ENCODE results near the gene TKFC.

Gene TKFC

GRCh38 chr11:61325649-61326414 lies 7.2 kb upstream of the TKFC start:
- H3K4me3 ChIP-seq (ENCODE audit: low read depth, low read length): no peak overlapping the region
- peaks cover 91% of the 10 kb centered on the region for H3K36me3 ChIP-seq (ENCODE audit: control insufficient read depth, insufficient read depth, low read length)
- H3K4me1 ChIP-seq (ENCODE audit: control insufficient read depth, insufficient read depth, low read length): no peaks in the 10 kb centered on the region
- H3K9ac ChIP-seq (ENCODE audit: low read length): no peak overlapping the region
- H3K27ac ChIP-seq (ENCODE audit: low read depth, low read length): no peak overlapping the region
- H3K9me3 ChIP-seq (ENCODE audit: control insufficient read depth, insufficient read depth, low read depth, low read length): no peaks in the 10 kb centered on the region
- H3K27me3 ChIP-seq (ENCODE audit: control insufficient read depth, insufficient read depth, low read length): no peaks in the 10 kb centered on the region

GRCh38 chr11:61327669-61328071 lies 5.4 kb upstream of the TKFC start:
- no peaks in the 10 kb centered on the region for H3K27me3 ChIP-seq (ENCODE audit: control insufficient read depth, insufficient read depth, low read length)
- no peak overlapping the region for H3K27ac ChIP-seq (ENCODE audit: low read depth, low read length)
- H3K36me3 ChIP-seq (ENCODE audit: control insufficient read depth, insufficient read depth, low read length): peaks cover 79% of the 10 kb centered on the region

GRCh38 chr11:61328351-61328750 lies 4.7 kb upstream of the TKFC start:
- Histone ChIP-seq H3K27ac (ENCODE audit: low read depth, low read length) (no peak overlapping the region), H3K36me3 (ENCODE audit: control insufficient read depth, insufficient read depth, low read length) (peaks cover 72% of the 10 kb centered on the region), H3K9me3 (ENCODE audit: control insufficient read depth, insufficient read depth, low read depth, low read length) (no peaks in the 10 kb centered on the region)

More at GRCh38 chr11:61327669-61328071, 5.4 kb upstream of the TKFC start:
- Histone ChIP-seq H3K4me3 (ENCODE audit: low read depth, low read length) (no peak overlapping the region), H3K9me3 (ENCODE audit: control insufficient read depth, insufficient read depth, low read depth, low read length) (no peaks in the 10 kb centered on the region), H3K4me1 (ENCODE audit: control insufficient read depth, insufficient read depth, low read length) (peaks cover 8% of the 10 kb centered on the region), H3K9ac (ENCODE audit: low read length) (no peak overlapping the region)

GRCh38 chr11:61329871-61330270 lies 3.2 kb upstream of the TKFC start:
- H3K9me3 ChIP-seq (ENCODE audit: control insufficient read depth, insufficient read depth, low read depth, low read length): no peaks in the 10 kb centered on the region
- H3K36me3 ChIP-seq (ENCODE audit: control insufficient read depth, insufficient read depth, low read length): peaks cover 59% of the 10 kb centered on the region
- H3K4me1 ChIP-seq (ENCODE audit: control insufficient read depth, insufficient read depth, low read length): peaks cover 22% of the 10 kb centered on the region

More at GRCh38 chr11:61328351-61328750, 4.7 kb upstream of the TKFC start:
- no peak overlapping the region for H3K4me3 ChIP-seq (ENCODE audit: low read depth, low read length)
- H3K27me3 ChIP-seq (ENCODE audit: control insufficient read depth, insufficient read depth, low read length): no peaks in the 10 kb centered on the region
- H3K4me1 ChIP-seq (ENCODE audit: control insufficient read depth, insufficient read depth, low read length): peaks cover 8% of the 10 kb centered on the region
- H3K9ac ChIP-seq (ENCODE audit: low read length): no peak overlapping the region

GRCh38 chr11:61331651-61332050 lies 1.4 kb upstream of the TKFC start:
- peak overlapping the region; percentile 96 for H3K9ac ChIP-seq (ENCODE audit: low read length)
- no peaks in the 10 kb centered on the region for H3K27me3 ChIP-seq (ENCODE audit: control insufficient read depth, insufficient read depth, low read length)
- no peak overlapping the region for H3K27ac ChIP-seq (ENCODE audit: low read depth, low read length)
- H3K4me1 ChIP-seq (ENCODE audit: control insufficient read depth, insufficient read depth, low read length): peaks cover 32% of the 10 kb centered on the region
- H3K36me3 ChIP-seq (ENCODE audit: control insufficient read depth, insufficient read depth, low read length): peaks cover 42% of the 10 kb centered on the region
- H3K4me3 ChIP-seq (ENCODE audit: low read depth, low read length): peak overlapping the region; percentile 89
- no peaks in the 10 kb centered on the region for H3K9me3 ChIP-seq (ENCODE audit: control insufficient read depth, insufficient read depth, low read depth, low read length)

More at GRCh38 chr11:61329871-61330270, 3.2 kb upstream of the TKFC start:
- Histone ChIP-seq H3K27ac (ENCODE audit: low read depth, low read length) (no peak overlapping the region), H3K4me3 (ENCODE audit: low read depth, low read length) (no peak overlapping the region), H3K27me3 (ENCODE audit: control insufficient read depth, insufficient read depth, low read length) (no peaks in the 10 kb centered on the region), H3K9ac (ENCODE audit: low read length) (no peak overlapping the region)

GRCh38 chr11:61332281-61332796 lies 689 bp upstream of the TKFC start:
- peak overlapping the region; percentile 96 for H3K9ac ChIP-seq (ENCODE audit: low read length)
- peaks cover 32% of the 10 kb centered on the region for H3K4me1 ChIP-seq (ENCODE audit: control insufficient read depth, insufficient read depth, low read length)
- H3K36me3 ChIP-seq (ENCODE audit: control insufficient read depth, insufficient read depth, low read length): peaks cover 35% of the 10 kb centered on the region
- no peaks in the 10 kb centered on the region for H3K9me3 ChIP-seq (ENCODE audit: control insufficient read depth, insufficient read depth, low read depth, low read length)
- H3K27me3 ChIP-seq (ENCODE audit: control insufficient read depth, insufficient read depth, low read length): no peaks in the 10 kb centered on the region
- peak overlapping the region; percentile 87 for H3K27ac ChIP-seq (ENCODE audit: low read depth, low read length)
- peak overlapping the region; percentile 89 for H3K4me3 ChIP-seq (ENCODE audit: low read depth, low read length)

GRCh38 chr11:61333550-61334433 lies 764 bp downstream of the TKFC start:
- H3K9me3 ChIP-seq (ENCODE audit: control insufficient read depth, insufficient read depth, low read depth, low read length): no peaks in the 10 kb centered on the region
- H3K4me1 ChIP-seq (ENCODE audit: control insufficient read depth, insufficient read depth, low read length): peaks cover 32% of the 10 kb centered on the region
- H3K4me3 ChIP-seq (ENCODE audit: low read depth, low read length): peak overlapping the region; percentile 89
- H3K36me3 ChIP-seq (ENCODE audit: control insufficient read depth, insufficient read depth, low read length): peaks cover 31% of the 10 kb centered on the region
- no peaks in the 10 kb centered on the region for H3K27me3 ChIP-seq (ENCODE audit: control insufficient read depth, insufficient read depth, low read length)
- H3K27ac ChIP-seq (ENCODE audit: low read depth, low read length): peak overlapping the region; percentile 86
- peak overlapping the region; percentile 96 for H3K9ac ChIP-seq (ENCODE audit: low read length)

- no peak overlapping the region for H3K27ac ChIP-seq (ENCODE audit: low read depth, low read length)
- peaks cover 32% of the 10 kb centered on the region for H3K4me1 ChIP-seq (ENCODE audit: control insufficient read depth, insufficient read depth, low read length)
- no peaks in the 10 kb centered on the region for H3K9me3 ChIP-seq (ENCODE audit: control insufficient read depth, insufficient read depth, low read depth, low read length)
- no peaks in the 10 kb centered on the region for H3K27me3 ChIP-seq (ENCODE audit: control insufficient read depth, insufficient read depth, low read length)
- H3K4me3 ChIP-seq (ENCODE audit: low read depth, low read length): 0 out of 2 replicates have a peak overlapping the region, but pooled peaks have one; percentile 89
- peaks cover 30% of the 10 kb centered on the region for H3K36me3 ChIP-seq (ENCODE audit: control insufficient read depth, insufficient read depth, low read length)
- peak overlapping the region; percentile 96 for H3K9ac ChIP-seq (ENCODE audit: low read length)
Measured at GRCh38 chr11:61334434-61335354, 1.7 kb downstream of the TKFC start.

GRCh38 chr11:61335355-61335710 lies 2.3 kb downstream of the TKFC start:
- peaks cover 23% of the 10 kb centered on the region for H3K36me3 ChIP-seq (ENCODE audit: control insufficient read depth, insufficient read depth, low read length)
- no peaks in the 10 kb centered on the region for H3K9me3 ChIP-seq (ENCODE audit: control insufficient read depth, insufficient read depth, low read depth, low read length)
- H3K27ac ChIP-seq (ENCODE audit: low read depth, low read length): no peak overlapping the region
- no peaks in the 10 kb centered on the region for H3K27me3 ChIP-seq (ENCODE audit: control insufficient read depth, insufficient read depth, low read length)
- H3K4me3 ChIP-seq (ENCODE audit: low read depth, low read length): no peak overlapping the region
- peaks cover 32% of the 10 kb centered on the region for H3K4me1 ChIP-seq (ENCODE audit: control insufficient read depth, insufficient read depth, low read length)
- no peak overlapping the region for H3K9ac ChIP-seq (ENCODE audit: low read length)

GRCh38 chr11:61336171-61336935 lies 3.3 kb downstream of the TKFC start:
- Histone ChIP-seq H3K4me3 (ENCODE audit: low read depth, low read length) (no peak overlapping the region), H3K27me3 (ENCODE audit: control insufficient read depth, insufficient read depth, low read length) (no peaks in the 10 kb centered on the region), H3K4me1 (ENCODE audit: control insufficient read depth, insufficient read depth, low read length) (peaks cover 30% of the 10 kb centered on the region), H3K27ac (ENCODE audit: low read depth, low read length) (no peak overlapping the region; the same call in 1 of the 2 replicates), H3K9me3 (ENCODE audit: control insufficient read depth, insufficient read depth, low read depth, low read length) (no peaks in the 10 kb centered on the region), H3K36me3 (ENCODE audit: control insufficient read depth, insufficient read depth, low read length) (peaks cover 20% of the 10 kb centered on the region), H3K9ac (ENCODE audit: low read length) (peak overlapping the region; percentile 40)

All from HUES6 (cell line).